ENCODE measurements around the gene PTPN11.
"Not testable (repeated sequence)": the region's sequence is repeated elsewhere in the genome, so short reads cannot be mapped to it uniquely, and the experiment has no call there.

Gene PTPN11

DNA sequence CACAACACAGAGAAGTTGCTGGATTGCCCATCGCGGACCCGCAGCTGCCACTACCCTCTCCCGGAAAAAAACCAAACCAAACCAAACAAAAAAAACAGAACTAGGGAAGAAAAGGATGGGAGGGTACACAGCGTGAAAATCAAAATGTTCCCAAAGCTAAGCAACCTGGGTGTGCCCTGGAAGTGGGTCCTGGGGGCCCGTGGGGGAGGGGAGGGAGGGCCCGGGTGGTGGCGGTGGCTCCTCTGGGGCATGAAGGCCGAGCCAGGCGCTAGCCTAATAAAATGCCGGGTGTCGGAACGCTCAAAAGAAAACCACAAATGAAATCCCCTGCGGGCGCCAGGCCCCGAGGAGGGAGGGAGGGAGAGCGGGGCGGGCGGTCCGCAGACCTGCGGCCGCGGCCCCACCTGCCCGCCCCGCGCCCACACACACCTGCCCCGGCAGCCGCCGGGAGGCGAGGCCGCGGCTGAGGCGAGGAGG, 37.3 kb upstream of the PTPN11 start:
- peak; percentile 20 for DNase-seq (ENCODE audit: low spot score)
- ChIA-PET POLR2A (ENCODE audit: low non-redundant PET) (interaction anchor here (0.6 kb wide), 1 partner anchor 18 kb away, joined by 5 read pairs; no protein-coding TSS in a partner anchor), CTCF (interaction anchor here (0.9 kb wide), 1 partner anchor 184 kb away, joined by 3 read pairs; no protein-coding TSS in a partner anchor)
- H3K27ac ChIP-seq, result peak overlapping the region; percentile 81
- TF ChIP-seq, protein P1, sequence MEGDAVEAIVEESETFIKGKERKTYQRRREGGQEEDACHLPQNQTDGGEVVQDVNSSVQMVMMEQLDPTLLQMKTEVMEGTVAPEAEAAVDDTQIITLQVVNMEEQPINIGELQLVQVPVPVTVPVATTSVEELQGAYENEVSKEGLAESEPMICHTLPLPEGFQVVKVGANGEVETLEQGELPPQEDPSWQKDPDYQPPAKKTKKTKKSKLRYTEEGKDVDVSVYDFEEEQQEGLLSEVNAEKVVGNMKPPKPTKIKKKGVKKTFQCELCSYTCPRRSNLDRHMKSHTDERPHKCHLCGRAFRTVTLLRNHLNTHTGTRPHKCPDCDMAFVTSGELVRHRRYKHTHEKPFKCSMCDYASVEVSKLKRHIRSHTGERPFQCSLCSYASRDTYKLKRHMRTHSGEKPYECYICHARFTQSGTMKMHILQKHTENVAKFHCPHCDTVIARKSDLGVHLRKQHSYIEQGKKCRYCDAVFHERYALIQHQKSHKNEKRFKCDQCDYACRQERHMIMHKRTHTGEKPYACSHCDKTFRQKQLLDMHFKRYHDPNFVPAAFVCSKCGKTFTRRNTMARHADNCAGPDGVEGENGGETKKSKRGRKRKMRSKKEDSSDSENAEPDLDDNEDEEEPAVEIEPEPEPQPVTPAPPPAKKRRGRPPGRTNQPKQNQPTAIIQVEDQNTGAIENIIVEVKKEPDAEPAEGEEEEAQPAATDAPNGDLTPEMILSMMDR (conservative IDR thresholded peaks at IDR 0.05; ENCODE audit: low read depth), result no peak

DNA sequence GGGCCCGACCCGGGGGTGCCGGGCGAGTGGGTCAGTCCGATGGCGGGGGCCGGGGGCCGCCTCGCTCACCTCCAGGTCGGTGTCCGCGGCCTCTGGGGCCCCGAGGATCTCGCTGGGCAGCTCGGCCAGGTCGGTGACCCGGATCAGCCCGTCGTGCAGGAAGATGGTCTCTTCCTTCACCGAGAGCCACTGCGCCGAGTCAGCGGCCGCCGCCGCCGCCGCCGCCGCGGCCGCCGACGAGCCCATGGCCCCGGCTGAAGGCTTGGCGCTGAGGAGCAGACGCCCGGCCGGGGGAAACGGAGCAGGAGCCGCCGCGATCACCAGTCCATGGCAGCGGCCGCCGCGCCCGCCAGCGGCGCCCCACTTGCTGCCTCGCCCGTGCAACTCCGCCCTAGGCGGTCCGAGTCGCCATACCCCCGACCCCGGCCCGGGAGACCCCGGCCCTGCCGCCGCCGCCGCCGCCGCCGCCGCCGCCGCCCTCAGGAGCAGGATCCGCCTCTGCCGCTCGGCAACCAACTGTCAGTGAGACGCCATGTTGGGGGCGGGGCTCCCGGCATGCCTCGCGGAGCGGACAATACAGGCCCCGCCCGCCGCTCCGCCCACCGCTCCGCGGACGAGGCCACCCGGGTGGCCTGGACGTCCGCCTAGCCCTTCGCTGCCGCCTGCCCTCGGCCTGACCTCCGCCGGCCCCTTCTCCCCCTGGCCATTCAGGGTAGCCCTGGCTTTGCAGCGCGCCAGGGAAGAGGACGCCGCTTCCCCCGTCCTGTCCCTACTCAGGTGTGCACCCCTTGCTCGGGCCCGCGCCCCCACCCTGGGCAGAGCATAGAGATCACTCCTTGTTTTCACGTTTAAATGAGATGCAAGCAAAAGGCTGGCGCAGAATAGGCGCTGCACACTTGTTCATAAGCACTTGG, 36.6 kb upstream of the PTPN11 start, which contains the start of gene HECTD4:
Gene HECTD4 (minus strand): TSS at position 549 of the 914 bp plus-strand sequence. CDS start 303 bp downstream, at position 246.
- CTCF ChIA-PET, result no interaction called here
- peak within 1 kb of the TSS; percentile 81 for H3K27ac ChIP-seq
- DNase-seq (ENCODE audit: low spot score), result peak; percentile 89

GRCh38 chr12:112382866-112383265, 35.9 kb upstream of the PTPN11 start:
- POLR2A ChIA-PET (ENCODE audit: low non-redundant PET), result interaction anchor here (0.6 kb wide), 1 partner anchor 128 kb away, joined by 3 read pairs; no protein-coding TSS in a partner anchor
- DNase-seq (ENCODE audit: low spot score), result no peak
- CTCF ChIA-PET, result interaction anchor here (0.6 kb wide), 1 partner anchor 95 kb away, joined by 3 read pairs; no protein-coding TSS in a partner anchor
- H3K27ac ChIP-seq, result peak overlapping the region; percentile 81
- TF ChIP-seq, protein P1 (conservative IDR thresholded peaks at IDR 0.05; ENCODE audit: low read depth), result no peak

More for the DNA sequence above, 36.6 kb upstream of the PTPN11 start, which contains the start of gene HECTD4:
- TF ChIP-seq, protein P1 (conservative IDR thresholded peaks at IDR 0.05; ENCODE audit: low read depth), result no peak
- POLR2A ChIA-PET (ENCODE audit: low non-redundant PET), result interaction anchor here (0.6 kb wide), 1 partner anchor 17 kb away, joined by 5 read pairs; no protein-coding TSS in a partner anchor

DNA sequence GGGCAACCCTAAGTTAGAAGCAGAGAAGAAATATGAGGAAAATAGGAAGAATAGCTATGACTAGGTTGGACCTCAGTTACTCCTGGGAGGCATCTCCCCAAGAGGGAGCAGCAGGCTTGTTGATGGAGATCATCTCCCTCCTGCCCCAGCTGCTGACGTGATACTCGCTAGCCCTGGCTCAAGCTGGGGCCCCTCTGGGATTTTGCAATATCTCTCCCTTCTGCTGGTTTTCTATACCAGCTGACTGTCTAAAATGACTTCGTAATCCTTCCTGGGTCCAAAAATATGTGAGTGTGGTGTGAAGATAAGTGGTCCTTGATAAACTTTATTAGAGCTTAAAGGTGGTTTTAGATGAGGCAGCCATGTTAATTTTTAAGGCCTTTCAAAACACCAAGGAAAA, 32.0 kb upstream of the PTPN11 start:
- TF ChIP-seq, protein P1 (conservative IDR thresholded peaks at IDR 0.05; ENCODE audit: low read depth), result no peak
- CTCF ChIA-PET, result interaction anchor here (0.5 to 2.4 kb wide), 15 partner anchors 14 to 1349 kb away, joined by 3 to 23 read pairs (median 3); no protein-coding TSS in a partner anchor

DNA sequence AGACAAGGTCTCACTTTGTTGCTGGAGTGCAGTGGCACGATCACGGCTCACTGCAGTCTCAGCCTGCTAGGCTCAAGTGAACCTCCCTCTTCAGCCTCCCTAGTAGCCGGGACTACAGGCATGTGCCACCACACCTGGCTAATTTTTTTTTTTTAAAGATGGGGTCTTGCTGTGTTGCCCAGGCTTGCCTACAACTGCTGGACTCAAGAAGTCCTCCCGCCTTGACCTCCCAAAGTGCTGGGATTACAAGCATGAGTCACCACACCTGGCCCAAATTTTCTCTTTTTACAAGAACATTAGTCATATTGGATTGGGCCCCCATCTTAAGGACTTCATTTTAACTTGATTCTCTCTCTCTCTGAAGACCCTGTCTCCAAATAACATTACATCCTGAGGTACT, 29.5 kb upstream of the PTPN11 start:
- TF ChIP-seq, protein P1 (conservative IDR thresholded peaks at IDR 0.05; ENCODE audit: low read depth), result no peak
- POLR2A ChIA-PET (ENCODE audit: low non-redundant PET), result no interaction called here
- H3K27ac ChIP-seq, result no peak overlapping the region
- CTCF ChIA-PET, result interaction anchor here (0.7 kb wide), 1 partner anchor 16 kb away, joined by 3 read pairs; no protein-coding TSS in a partner anchor
- no peak for DNase-seq (ENCODE audit: low spot score)

More for the DNA sequence above, 32.0 kb upstream of the PTPN11 start:
- DNase-seq (ENCODE audit: low spot score), result no peak
- no peak overlapping the region for H3K27ac ChIP-seq
- POLR2A ChIA-PET (ENCODE audit: low non-redundant PET), result interaction anchor here (0.6 kb wide), 1 partner anchor 13 kb away, joined by 9 read pairs; no protein-coding TSS in a partner anchor

DNA sequence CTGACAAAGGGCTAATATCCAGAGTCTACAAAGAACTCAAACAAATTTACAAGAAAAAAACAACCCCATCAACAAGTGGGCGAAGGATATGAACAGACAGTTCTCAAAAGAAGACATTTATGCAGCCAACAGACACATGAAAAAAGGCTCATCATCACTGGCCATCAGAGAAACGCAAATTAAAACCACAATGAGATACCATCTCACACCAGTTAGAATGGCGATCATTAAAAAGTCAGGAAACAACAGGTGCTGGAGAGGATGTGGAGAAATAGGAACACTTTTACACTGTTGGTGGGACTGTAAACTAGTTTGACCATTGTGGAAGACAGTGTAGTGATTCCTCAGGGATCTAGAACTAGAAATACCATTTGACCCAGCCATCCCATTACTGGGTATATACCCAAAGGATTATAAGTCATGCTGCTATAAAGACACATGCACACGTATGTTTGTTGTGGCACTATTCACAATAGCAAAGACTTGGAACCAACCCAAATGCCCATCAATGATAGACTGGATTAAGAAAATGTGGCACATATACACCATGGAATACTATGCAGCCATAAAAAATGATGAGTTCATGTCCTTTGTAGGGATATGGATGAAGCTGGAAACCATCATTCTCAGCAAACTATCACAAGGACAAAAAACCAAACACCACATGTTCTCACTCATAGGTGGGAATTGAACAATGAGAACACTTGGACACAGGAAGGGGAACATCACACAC, 28.7 kb upstream of the PTPN11 start:
- CTCF ChIA-PET, result interaction anchor here (0.7 kb wide), 1 partner anchor 15 kb away, joined by 3 read pairs; no protein-coding TSS in a partner anchor
- H3K27ac ChIP-seq; POLR2A ChIA-PET (ENCODE audit: low non-redundant PET); DNase-seq (ENCODE audit: low spot score): not testable (repeated sequence)

All from RWPE1 (cell line).